SU-DHL-6 (cell line): ENCODE results near the gene FCHSD2.

Experiments
- EZH2phosphoT487 ChIP-seq: fragments of 200-600 bp; sonication (generic), shearing (Covaris generic); conservative IDR thresholded peaks from 2 replicates; pipeline ENCODE4 v1.6.1; 2018; ENCODE audit warnings: mild to moderate bottlenecking, antibody characterized with exemption, low read length, moderate library complexity, mixed read lengths
- TF ChIP-seq, protein P1 (sequence below): fragments of 200-600 bp; sonication (generic); IDR thresholded peaks from one replicate; pipeline ENCODE4 v1.5.1; 2017; ENCODE audit warnings: antibody characterized with exemption, mild to moderate bottlenecking, low read length, moderate library complexity; ENCODE audit not compliant: insufficient read depth, poor library complexity, severe bottlenecking

DNA sequence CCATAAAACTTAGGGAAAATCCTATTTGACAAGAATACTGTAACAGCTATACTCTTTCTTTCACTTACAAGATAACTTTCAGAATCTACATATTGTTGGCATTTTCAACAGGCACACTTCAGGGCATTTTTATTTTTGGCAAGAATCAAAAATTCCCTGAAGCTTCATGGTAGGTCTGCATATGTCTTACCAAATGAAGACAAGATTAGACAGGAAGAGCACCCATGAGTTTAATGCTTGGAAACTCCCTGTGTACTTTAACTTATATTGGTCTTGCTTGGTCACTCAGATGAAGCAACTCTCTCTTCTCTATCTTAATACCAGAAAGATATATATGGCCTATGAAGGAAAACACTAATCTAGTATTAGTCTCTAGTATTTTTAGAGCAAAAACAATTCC is 190.2 kb downstream of the FCHSD2 start:
- TF ChIP-seq, protein P1, sequence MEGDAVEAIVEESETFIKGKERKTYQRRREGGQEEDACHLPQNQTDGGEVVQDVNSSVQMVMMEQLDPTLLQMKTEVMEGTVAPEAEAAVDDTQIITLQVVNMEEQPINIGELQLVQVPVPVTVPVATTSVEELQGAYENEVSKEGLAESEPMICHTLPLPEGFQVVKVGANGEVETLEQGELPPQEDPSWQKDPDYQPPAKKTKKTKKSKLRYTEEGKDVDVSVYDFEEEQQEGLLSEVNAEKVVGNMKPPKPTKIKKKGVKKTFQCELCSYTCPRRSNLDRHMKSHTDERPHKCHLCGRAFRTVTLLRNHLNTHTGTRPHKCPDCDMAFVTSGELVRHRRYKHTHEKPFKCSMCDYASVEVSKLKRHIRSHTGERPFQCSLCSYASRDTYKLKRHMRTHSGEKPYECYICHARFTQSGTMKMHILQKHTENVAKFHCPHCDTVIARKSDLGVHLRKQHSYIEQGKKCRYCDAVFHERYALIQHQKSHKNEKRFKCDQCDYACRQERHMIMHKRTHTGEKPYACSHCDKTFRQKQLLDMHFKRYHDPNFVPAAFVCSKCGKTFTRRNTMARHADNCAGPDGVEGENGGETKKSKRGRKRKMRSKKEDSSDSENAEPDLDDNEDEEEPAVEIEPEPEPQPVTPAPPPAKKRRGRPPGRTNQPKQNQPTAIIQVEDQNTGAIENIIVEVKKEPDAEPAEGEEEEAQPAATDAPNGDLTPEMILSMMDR, result no peak
- TF ChIP-seq EZH2phosphoT487, result no peak
